ENCODE measurements around the gene THBD.

GRCh38 chr20:23024701-23025100, 24.8 kb downstream of the THBD start:
- TF ChIP-seq ARNTL (CRISPR knock-in tag; IDR thresholded peaks at IDR 0.05; ENCODE audit: borderline replicate concordance, low read depth), result no peak
- TF ChIP-seq ZC3H10 (CRISPR knock-in tag; IDR thresholded peaks at IDR 0.05), result no peak
- no peak for TF ChIP-seq PPARA (CRISPR knock-in tag; IDR thresholded peaks at IDR 0.05; ENCODE audit: borderline replicate concordance)
- TF ChIP-seq CSDC2 (CRISPR knock-in tag; IDR thresholded peaks at IDR 0.05), result no peak

Data from SK-N-SH treated with all-trans-retinoic acid at 6 μM for 48 hours (cell line).